ENCODE measurements around the gene NCF2.

The NCF2 gene

GRCh38 chr1:183609759-183610452, 19.6 kb upstream of the NCF2 start:
- DNase-seq: no peak

- DNase-seq: no peak
These were observed 19.1 kb upstream of the NCF2 start for GRCh38 chr1:183609313-183609712.

GRCh38 chr1:183607322-183607980, 17.2 kb upstream of the NCF2 start:
- no peak for DNase-seq

GRCh38 chr1:183605904-183606303, 15.6 kb upstream of the NCF2 start:
- no peak for DNase-seq

GRCh38 chr1:183604815-183605214, 14.6 kb upstream of the NCF2 start:
- no peak for DNase-seq

- no peak for DNase-seq
These were observed 14.0 kb upstream of the NCF2 start for GRCh38 chr1:183604038-183604808.

- DNase-seq: no peak
These were observed 12.3 kb upstream of the NCF2 start for GRCh38 chr1:183602510-183602909.

- no peak for DNase-seq
These were observed 10.4 kb upstream of the NCF2 start for GRCh38 chr1:183600634-183601033.

GRCh38 chr1:183600136-183600535, 9.9 kb upstream of the NCF2 start:
- DNase-seq: no peak

- no peak for DNase-seq
These were observed 8.1 kb upstream of the NCF2 start for GRCh38 chr1:183598386-183598785.

- DNase-seq: no peak
These were observed 7.5 kb upstream of the NCF2 start for GRCh38 chr1:183597656-183598347.

- DNase-seq: no peak
These were observed 6.2 kb upstream of the NCF2 start for GRCh38 chr1:183596500-183596899.

GRCh38 chr1:183595537-183595936, 5.3 kb upstream of the NCF2 start:
- DNase-seq: no peak

GRCh38 chr1:183593356-183593755, 3.1 kb upstream of the NCF2 start:
- DNase-seq: no peak

- no peak for DNase-seq
These were observed 2.5 kb upstream of the NCF2 start for GRCh38 chr1:183592733-183593132.

- DNase-seq: no peak
These were observed 400 bp downstream of the NCF2 start for GRCh38 chr1:183589874-183590243.

- DNase-seq: no peak
These were observed 875 bp downstream of the NCF2 start for GRCh38 chr1:183589384-183589783.

GRCh38 chr1:183588827-183589226, 1.4 kb downstream of the NCF2 start:
- no peak for DNase-seq

- DNase-seq: no peak
These were observed 3.3 kb downstream of the NCF2 start for GRCh38 chr1:183586926-183587325.

GRCh38 chr1:183586455-183586854, 3.8 kb downstream of the NCF2 start:
- DNase-seq: no peak

GRCh38 chr1:183585038-183585437, 5.2 kb downstream of the NCF2 start:
- no peak for DNase-seq

- DNase-seq: no peak
These were observed 6.1 kb downstream of the NCF2 start for GRCh38 chr1:183584147-183584546.

GRCh38 chr1:183583466-183583865, 6.8 kb downstream of the NCF2 start:
- DNase-seq: no peak
